K562 (cell line): ENCODE results near the gene CDRT15. TPM values are rescaled to one million over a fixed set of nuclear protein-coding genes. Genes with fewer than 3 reads are reported as not detected.

Experiments used
- CEBPG ChIP-seq, 3 experiments: fragments of 200-800 bp in 1 of 3; sonication (Bioruptor generic) in 1 of 3; sonication (generic) in 1 of 3; formaldehyde crosslinking in 1 of 3; IDR thresholded peaks in 2 of 3; conservative IDR thresholded peaks in 1 of 3; 2 replicates each; pipeline versions ENCODE4 v1.6.1 to v1.8.0; 2016 to 2022; ENCODE audit warnings: missing compliant biosample characterization in 2 of 3, missing genetic modification characterization in 2 of 3, mild to moderate bottlenecking in 1 of 3, missing genetic modification reagents in 1 of 3
- ESRRA ChIP-seq: fragments of 450-650 bp; IDR thresholded peaks from 2 replicates; pipeline ENCODE4 v1.6.1; 2014; ENCODE audit warnings: low read depth, mild to moderate bottlenecking, moderate library complexity, borderline replicate concordance
- KDM4B ChIP-seq, 2 experiments: fragments of 450-650 bp in 1 of 2; sonication (generic) in 1 of 2; IDR thresholded peaks; 2 replicates each; pipeline ENCODE4 v1.6.1; 2016 to 2017; ENCODE audit warnings: borderline replicate concordance in 2 of 2, antibody characterized with exemption in 1 of 2, low read depth in 1 of 2, mild to moderate bottlenecking in 1 of 2
- POLR2A ChIP-seq: fragments of 450-650 bp; conservative IDR thresholded peaks from 2 replicates; pipeline ENCODE4 v1.6.1; 2016
- TSC22D4 ChIP-seq: fragments of 450-650 bp; IDR thresholded peaks from 2 replicates; pipeline ENCODE4 v1.6.1; 2016; ENCODE audit warnings: missing genetic modification characterization, missing biosample characterization, control low read depth
- ZNF384 ChIP-seq: IDR thresholded peaks from 2 replicates; pipeline ENCODE4 v1.6.1; 2012; ENCODE audit warnings: low read depth, low read length, improper control_type of control experiment
- polyA plus RNA-seq, 8 experiments: library from polyadenylated mRNA; depleted of rRNA in 4 of 8; stranded (reverse) in 5 of 8; unstranded in 3 of 8; fragments of >200 nt; fragmentation: Nextera tagmentation in 2 of 8; fragmentation: Illumina TruSeq in 1 of 8; extraction: Ambion mirVana in 2 of 8; extraction: Trizol in 1 of 8; gene quantifications; 2 replicates each; pipeline versions ENCODE4 v1.2.1 to v1.2.3, GENCODE V29; 2011 to 2014; ENCODE audit warnings: inconsistent platforms in 1 of 8, missing spikeins in 1 of 8
- total RNA-seq, 7 experiments: library from RNA; depleted of rRNA in 6 of 7; stranded (reverse); fragments of >200 nt in 6 of 7; fragmentation: Illumina TruSeq in 2 of 7; extraction: Trizol in 2 of 7; gene quantifications; 2 replicates each; pipeline versions ENCODE4 v1.2.1 to v1.2.3, GENCODE V29; 2011 to 2021; ENCODE audit warnings: low replicate concordance in 1 of 7
- TF ChIP-seq, protein P1 (sequence below): fragments of 450-650 bp; IDR thresholded peaks from 2 replicates; pipeline ENCODE4 v1.6.1; 2017; ENCODE audit warnings: antibody characterized with exemption
- TF ChIP-seq, protein P2 (sequence below): sonication (generic); formaldehyde crosslinking; IDR thresholded peaks from 2 replicates; pipeline ENCODE4 v1.8.1; 2023; ENCODE audit warnings: mild to moderate bottlenecking, missing genetic modification reagents
- TF ChIP-seq, protein P3 (sequence below): fragments of 250-450 bp; sonication (Bioruptor Pico); IDR thresholded peaks from 2 replicates; pipeline ENCODE4 v1.8.0; 2021; ENCODE audit warnings: moderate library complexity, mild to moderate bottlenecking, inconsistent platforms
- TF ChIP-seq, protein P4 (sequence below): fragments of 250-450 bp; sonication (Bioruptor Pico); IDR thresholded peaks from 2 replicates; pipeline ENCODE4 v1.5.0; 2020; ENCODE audit warnings: mild to moderate bottlenecking, borderline replicate concordance

CDRT15 gene
- total and polyA plus RNA-seq, 9 of the 15 experiments (the other 6 are each of a cell fraction or from before 2014, with no cell fraction given) = not detected

DNA sequence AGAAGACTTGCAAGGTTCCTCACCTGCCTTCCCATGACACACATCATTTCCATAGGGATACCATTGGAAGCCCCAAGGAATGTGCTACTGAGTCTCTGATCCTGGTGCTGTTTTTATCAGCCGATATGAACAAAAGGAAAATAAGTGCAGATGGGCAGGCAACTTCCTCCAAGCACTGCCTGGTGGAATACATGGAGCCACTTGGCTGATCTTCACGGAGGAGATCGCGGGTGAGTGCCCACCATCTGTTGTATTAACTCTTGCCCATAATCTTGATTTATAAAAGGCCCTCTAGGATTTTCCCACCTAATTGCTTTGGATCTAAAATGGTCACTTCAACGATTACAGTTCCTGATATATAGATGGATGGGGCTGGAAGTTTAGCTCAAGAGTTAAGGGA lies 24.7 kb upstream of the CDRT15 start (continued):
- TF ChIP-seq, protein P1, sequence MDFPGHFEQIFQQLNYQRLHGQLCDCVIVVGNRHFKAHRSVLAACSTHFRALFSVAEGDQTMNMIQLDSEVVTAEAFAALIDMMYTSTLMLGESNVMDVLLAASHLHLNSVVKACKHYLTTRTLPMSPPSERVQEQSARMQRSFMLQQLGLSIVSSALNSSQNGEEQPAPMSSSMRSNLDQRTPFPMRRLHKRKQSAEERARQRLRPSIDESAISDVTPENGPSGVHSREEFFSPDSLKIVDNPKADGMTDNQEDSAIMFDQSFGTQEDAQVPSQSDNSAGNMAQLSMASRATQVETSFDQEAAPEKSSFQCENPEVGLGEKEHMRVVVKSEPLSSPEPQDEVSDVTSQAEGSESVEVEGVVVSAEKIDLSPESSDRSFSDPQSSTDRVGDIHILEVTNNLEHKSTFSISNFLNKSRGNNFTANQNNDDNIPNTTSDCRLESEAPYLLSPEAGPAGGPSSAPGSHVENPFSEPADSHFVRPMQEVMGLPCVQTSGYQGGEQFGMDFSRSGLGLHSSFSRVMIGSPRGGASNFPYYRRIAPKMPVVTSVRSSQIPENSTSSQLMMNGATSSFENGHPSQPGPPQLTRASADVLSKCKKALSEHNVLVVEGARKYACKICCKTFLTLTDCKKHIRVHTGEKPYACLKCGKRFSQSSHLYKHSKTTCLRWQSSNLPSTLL = no peak
- TF ChIP-seq POLR2A (no peak), CEBPG (CRISPR knock-in tag; IDR thresholded peaks at IDR 0.05) (no peak), CEBPG (tag; conservative IDR thresholded peaks at IDR 0.05 in 1 of 2, IDR thresholded peaks at IDR 0.05 in 1 of 2) (no peak), KDM4B (IDR thresholded peaks at IDR 0.05; ENCODE audit: borderline replicate concordance in 2 of 2, low read depth in 1 of 2) (no peak), ZNF384 (no peak), ESRRA (no peak), TSC22D4 (tag) (no peak)
- TF ChIP-seq, protein P2, sequence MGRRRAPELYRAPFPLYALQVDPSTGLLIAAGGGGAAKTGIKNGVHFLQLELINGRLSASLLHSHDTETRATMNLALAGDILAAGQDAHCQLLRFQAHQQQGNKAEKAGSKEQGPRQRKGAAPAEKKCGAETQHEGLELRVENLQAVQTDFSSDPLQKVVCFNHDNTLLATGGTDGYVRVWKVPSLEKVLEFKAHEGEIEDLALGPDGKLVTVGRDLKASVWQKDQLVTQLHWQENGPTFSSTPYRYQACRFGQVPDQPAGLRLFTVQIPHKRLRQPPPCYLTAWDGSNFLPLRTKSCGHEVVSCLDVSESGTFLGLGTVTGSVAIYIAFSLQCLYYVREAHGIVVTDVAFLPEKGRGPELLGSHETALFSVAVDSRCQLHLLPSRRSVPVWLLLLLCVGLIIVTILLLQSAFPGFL (CRISPR knock-in tag) = no peak
- TF ChIP-seq, protein P3, sequence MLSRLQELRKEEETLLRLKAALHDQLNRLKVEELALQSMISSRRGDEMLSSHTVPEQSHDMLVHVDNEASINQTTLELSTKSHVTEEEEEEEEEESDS (CRISPR knock-in tag) = no peak
- TF ChIP-seq, protein P4, sequence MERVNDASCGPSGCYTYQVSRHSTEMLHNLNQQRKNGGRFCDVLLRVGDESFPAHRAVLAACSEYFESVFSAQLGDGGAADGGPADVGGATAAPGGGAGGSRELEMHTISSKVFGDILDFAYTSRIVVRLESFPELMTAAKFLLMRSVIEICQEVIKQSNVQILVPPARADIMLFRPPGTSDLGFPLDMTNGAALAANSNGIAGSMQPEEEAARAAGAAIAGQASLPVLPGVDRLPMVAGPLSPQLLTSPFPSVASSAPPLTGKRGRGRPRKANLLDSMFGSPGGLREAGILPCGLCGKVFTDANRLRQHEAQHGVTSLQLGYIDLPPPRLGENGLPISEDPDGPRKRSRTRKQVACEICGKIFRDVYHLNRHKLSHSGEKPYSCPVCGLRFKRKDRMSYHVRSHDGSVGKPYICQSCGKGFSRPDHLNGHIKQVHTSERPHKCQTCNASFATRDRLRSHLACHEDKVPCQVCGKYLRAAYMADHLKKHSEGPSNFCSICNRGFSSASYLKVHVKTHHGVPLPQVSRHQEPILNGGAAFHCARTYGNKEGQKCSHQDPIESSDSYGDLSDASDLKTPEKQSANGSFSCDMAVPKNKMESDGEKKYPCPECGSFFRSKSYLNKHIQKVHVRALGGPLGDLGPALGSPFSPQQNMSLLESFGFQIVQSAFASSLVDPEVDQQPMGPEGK (CRISPR knock-in tag) = no peak
- TF ChIP-seq, all 486 proteins: peak for 0
